IPS-15b (cell line): ENCODE data around the gene TNFRSF11A.

Experiments
- H3K27me3 ChIP-seq: one replicate; pipeline ENCODE4 v1.6.1; 2013; ENCODE audit warnings: low read length; ENCODE audit not compliant: control insufficient read depth, insufficient read depth
- H3K36me3 ChIP-seq: one replicate; pipeline ENCODE4 v1.6.1; 2013; ENCODE audit warnings: low read length; ENCODE audit not compliant: control insufficient read depth, insufficient read depth
- H3K4me1 ChIP-seq: one replicate; pipeline ENCODE4 v1.6.1; 2013; ENCODE audit warnings: mild to moderate bottlenecking, low read length; ENCODE audit not compliant: control insufficient read depth, insufficient read depth
- H3K4me3 ChIP-seq: one replicate; pipeline ENCODE4 v1.5.1; 2013; ENCODE audit warnings: low read depth, low read length
- H3K9ac ChIP-seq: one replicate; pipeline ENCODE4 v1.6.1; 2013; ENCODE audit warnings: low read depth, mild to moderate bottlenecking, low read length
- H3K9me3 ChIP-seq: one replicate; pipeline ENCODE4 v1.6.1; 2013; ENCODE audit warnings: mild to moderate bottlenecking, low read length; ENCODE audit not compliant: control insufficient read depth, insufficient read depth

TNFRSF11A gene

DNA sequence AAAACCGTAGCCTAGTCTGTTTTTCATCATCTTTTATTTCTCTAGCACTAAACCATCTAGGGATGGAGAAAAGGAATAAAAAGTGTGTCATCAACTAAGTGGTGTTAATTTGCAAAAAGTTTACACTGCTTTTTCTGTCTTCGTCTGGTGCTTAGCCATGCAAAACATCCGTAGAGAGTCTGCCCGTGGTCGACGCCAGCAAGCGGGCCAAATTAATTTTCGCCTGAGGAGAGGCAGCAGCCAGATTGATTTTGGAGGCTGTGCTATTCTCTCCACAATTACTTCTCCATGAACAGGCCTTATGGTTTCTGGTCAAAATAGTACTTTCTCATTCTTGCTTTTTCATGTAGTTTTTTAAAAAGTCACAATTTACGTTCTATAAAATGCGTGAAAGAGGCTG, 46.3 kb downstream of the TNFRSF11A start:
- no peak overlapping the region for H3K9ac ChIP-seq
- H3K4me1 ChIP-seq, result peaks cover 8% of the 10 kb centered on the region
- no peaks in the 10 kb centered on the region for H3K27me3 ChIP-seq
- H3K4me3 ChIP-seq, result no peak overlapping the region
- H3K9me3 ChIP-seq, result no peaks in the 10 kb centered on the region
- peaks cover 4% of the 10 kb centered on the region for H3K36me3 ChIP-seq

DNA sequence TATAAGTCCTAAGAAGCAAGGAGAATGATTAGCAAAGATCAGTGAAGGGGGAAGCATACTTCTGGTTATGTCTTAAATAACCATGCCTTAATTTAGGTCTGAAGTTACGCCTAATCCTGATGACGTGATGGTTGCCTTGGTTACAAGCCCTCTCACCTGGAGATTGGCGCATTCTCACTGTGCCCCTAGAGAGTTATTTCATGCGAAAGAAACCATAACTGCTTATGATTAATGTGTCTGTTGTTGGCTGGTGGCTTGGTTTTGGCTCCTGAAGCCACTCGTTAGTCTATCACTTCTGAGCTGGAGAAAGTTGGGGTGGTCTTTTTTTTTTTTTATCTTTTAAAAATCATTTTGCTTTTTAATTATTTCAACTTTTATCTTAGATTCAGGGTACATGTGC, 47.0 kb downstream of the TNFRSF11A start:
- H3K27me3 ChIP-seq, result no peaks in the 10 kb centered on the region
- H3K4me1 ChIP-seq, result peaks cover 8% of the 10 kb centered on the region
- H3K9ac ChIP-seq, result no peak overlapping the region
- peaks cover 4% of the 10 kb centered on the region for H3K36me3 ChIP-seq
- no peaks in the 10 kb centered on the region for H3K9me3 ChIP-seq
- no peak overlapping the region for H3K4me3 ChIP-seq

GRCh38 chr18:62372882-62373281, 47.8 kb downstream of the TNFRSF11A start:
- no peak overlapping the region for H3K9ac ChIP-seq
- no peaks in the 10 kb centered on the region for H3K27me3 ChIP-seq
- peaks cover 8% of the 10 kb centered on the region for H3K4me1 ChIP-seq
- no peaks in the 10 kb centered on the region for H3K9me3 ChIP-seq
- no peak overlapping the region for H3K4me3 ChIP-seq
- peaks cover 3% of the 10 kb centered on the region for H3K36me3 ChIP-seq

GRCh38 chr18:62374410-62374965, 49.4 kb downstream of the TNFRSF11A start:
- peaks cover 8% of the 10 kb centered on the region for H3K4me1 ChIP-seq

GRCh38 chr18:62377131-62377807, 52.2 kb downstream of the TNFRSF11A start:
- Histone ChIP-seq H3K36me3 (no peaks in the 10 kb centered on the region), H3K4me1 (peaks cover 8% of the 10 kb centered on the region), H3K9me3 (no peaks in the 10 kb centered on the region), H3K9ac (no peak overlapping the region), H3K4me3 (no peak overlapping the region), H3K27me3 (no peaks in the 10 kb centered on the region)

More at GRCh38 chr18:62374410-62374965, 49.4 kb downstream of the TNFRSF11A start:
- Histone ChIP-seq H3K9ac (no peak overlapping the region), H3K36me3 (no peaks in the 10 kb centered on the region), H3K27me3 (no peaks in the 10 kb centered on the region), H3K4me3 (no peak overlapping the region), H3K9me3 (no peaks in the 10 kb centered on the region)

GRCh38 chr18:62379051-62379450, 53.9 kb downstream of the TNFRSF11A start:
- Histone ChIP-seq H3K36me3 (no peaks in the 10 kb centered on the region), H3K4me1 (peaks cover 2% of the 10 kb centered on the region), H3K4me3 (no peak overlapping the region), H3K9me3 (no peaks in the 10 kb centered on the region), H3K9ac (no peak overlapping the region), H3K27me3 (no peaks in the 10 kb centered on the region)

DNA sequence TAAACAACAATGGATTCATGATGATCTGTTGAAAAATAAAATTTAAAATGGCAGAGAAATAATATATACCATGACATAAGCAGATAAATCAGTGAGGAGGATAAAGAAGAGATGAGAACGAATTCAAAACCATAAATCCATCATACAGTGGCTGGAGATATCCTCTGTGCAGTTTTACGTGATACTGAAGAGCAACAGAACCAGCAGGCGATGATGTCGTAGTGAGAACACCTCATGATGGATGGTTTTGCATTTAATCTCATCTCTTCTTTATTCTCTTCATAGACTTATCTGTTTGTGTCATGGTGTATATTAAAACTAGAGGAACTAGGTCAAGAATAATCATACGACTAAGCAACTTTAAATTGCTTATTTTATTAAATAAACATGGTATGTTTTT, 56.3 kb downstream of the TNFRSF11A start:
- Histone ChIP-seq H3K4me1 (peaks cover 7% of the 10 kb centered on the region), H3K9ac (no peak overlapping the region), H3K4me3 (no peak overlapping the region), H3K36me3 (no peaks in the 10 kb centered on the region), H3K27me3 (no peaks in the 10 kb centered on the region), H3K9me3 (no peaks in the 10 kb centered on the region)

DNA sequence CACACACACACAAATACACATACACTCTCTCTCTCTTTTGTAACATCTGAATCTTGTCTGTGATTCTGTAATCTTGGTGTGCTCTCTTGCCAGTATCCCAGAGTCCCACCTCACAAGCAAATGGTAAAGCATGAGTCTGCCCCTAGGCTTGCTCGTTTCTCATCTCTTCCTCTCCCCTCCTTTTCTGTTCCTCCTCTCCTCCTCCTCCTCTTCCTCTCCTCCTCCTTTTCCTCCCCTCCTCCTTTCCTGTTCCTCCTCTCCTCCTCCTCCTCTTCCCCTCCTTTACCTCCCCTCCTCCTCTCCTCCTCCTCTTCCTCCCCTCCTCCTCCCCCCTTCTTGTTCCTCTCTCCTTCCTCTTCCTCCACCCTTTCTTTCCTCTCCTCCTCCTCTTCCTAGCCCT, 59.0 kb downstream of the TNFRSF11A start:
- Histone ChIP-seq H3K4me1 (peaks cover 8% of the 10 kb centered on the region), H3K36me3 (no peaks in the 10 kb centered on the region), H3K9me3 (no peaks in the 10 kb centered on the region), H3K27me3 (no peaks in the 10 kb centered on the region), H3K9ac (no peak overlapping the region), H3K4me3 (no peak overlapping the region)

DNA sequence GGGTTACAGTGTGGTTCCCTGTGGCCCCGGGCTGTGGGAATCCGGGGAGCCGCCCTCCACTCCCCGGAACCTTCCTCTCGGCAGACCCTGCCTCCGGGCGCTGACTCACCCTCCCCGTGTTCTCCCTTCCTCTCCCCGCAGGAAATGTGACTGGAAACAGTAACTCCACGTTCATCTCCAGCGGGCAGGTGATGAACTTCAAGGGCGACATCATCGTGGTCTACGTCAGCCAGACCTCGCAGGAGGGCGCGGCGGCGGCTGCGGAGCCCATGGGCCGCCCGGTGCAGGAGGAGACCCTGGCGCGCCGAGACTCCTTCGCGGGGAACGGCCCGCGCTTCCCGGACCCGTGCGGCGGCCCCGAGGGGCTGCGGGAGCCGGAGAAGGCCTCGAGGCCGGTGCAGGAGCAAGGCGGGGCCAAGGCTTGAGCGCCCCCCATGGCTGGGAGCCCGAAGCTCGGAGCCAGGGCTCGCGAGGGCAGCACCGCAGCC, 59.5 kb downstream of the TNFRSF11A start:
- Histone ChIP-seq H3K27me3 (no peaks in the 10 kb centered on the region), H3K4me1 (peaks cover 8% of the 10 kb centered on the region), H3K9ac (no peak overlapping the region), H3K9me3 (no peaks in the 10 kb centered on the region), H3K4me3 (peak overlapping the region; percentile 43), H3K36me3 (no peaks in the 10 kb centered on the region)

DNA sequence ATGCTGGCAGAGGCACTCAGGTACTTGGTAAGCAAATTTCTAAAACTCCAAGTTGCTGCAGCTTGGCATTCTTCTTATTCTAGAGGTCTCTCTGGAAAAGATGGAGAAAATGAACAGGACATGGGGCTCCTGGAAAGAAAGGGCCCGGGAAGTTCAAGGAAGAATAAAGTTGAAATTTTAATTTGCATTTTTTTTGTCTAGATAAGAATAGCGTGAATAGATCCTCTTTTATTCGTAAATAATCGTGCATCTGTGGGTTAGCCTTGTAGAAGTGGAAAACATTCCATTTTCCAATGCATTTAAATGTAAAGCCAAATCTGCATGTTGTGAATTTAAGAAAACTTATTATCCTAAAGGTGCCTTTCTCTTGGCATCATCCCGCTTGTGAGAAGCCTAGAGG, 61.0 kb downstream of the TNFRSF11A start:
- no peaks in the 10 kb centered on the region for H3K9me3 ChIP-seq
- peaks cover 8% of the 10 kb centered on the region for H3K4me1 ChIP-seq
- H3K36me3 ChIP-seq, result no peaks in the 10 kb centered on the region
- H3K4me3 ChIP-seq, result no peak overlapping the region
- no peaks in the 10 kb centered on the region for H3K27me3 ChIP-seq
- H3K9ac ChIP-seq, result no peak overlapping the region

DNA sequence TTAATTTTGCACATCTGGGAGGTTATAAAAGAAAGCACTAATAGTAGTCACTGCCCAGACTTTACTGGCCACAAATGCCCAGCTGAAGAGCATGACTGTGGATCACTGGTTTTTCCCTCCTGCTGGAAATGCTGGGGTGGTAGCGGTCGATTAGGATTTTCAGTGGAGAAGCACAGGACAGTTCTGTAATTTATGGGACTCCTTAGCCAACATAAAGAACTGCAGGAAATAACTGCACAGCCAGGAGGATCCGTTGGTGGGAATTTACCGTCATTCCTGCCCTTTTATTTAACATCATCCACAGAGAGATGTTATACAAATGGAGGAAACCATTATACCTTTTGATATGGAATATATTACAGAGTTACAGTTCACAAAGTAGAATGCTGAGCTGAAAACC, 61.5 kb downstream of the TNFRSF11A start:
- H3K27me3 ChIP-seq, result no peaks in the 10 kb centered on the region
- H3K4me3 ChIP-seq, result no peak overlapping the region
- H3K36me3 ChIP-seq, result no peaks in the 10 kb centered on the region
- no peak overlapping the region for H3K9ac ChIP-seq
- H3K4me1 ChIP-seq, result peaks cover 8% of the 10 kb centered on the region
- no peaks in the 10 kb centered on the region for H3K9me3 ChIP-seq

DNA sequence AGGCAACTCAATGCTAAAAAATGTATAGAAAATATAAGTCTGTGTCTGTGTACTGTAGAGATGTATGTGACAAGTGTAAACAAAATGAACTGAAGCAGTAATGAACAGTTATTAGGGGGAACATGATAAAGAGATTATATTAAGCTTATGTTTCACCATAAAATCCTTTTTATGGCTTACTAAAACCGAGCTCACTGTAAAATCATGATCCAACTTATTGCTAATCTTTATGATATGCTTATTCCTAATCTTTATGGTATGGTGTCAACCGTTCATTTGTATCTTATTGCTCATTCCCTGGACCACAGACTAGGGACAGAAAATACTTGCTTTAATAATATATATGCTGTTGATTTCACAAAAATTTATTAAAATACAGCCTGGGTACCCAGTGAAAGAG, 62.1 kb downstream of the TNFRSF11A start:
- Histone ChIP-seq H3K4me3 (no peak overlapping the region), H3K27me3 (no peaks in the 10 kb centered on the region), H3K9ac (no peak overlapping the region), H3K36me3 (no peaks in the 10 kb centered on the region), H3K9me3 (no peaks in the 10 kb centered on the region), H3K4me1 (peaks cover 8% of the 10 kb centered on the region)
